H1 (cell line): ENCODE results near the gene MMP27. TPM values are rescaled to one million over a fixed set of nuclear protein-coding genes. Genes with fewer than 3 reads are reported as not detected.

Experiments used
- CTCF ChIA-PET: fragments of 300-600 bp; sonication (Branson Sonifier 250); formaldehyde crosslinking; loops from one replicate; lab custom pipeline; 2021; ENCODE audit not compliant: partially characterized antibody; lab: Charles Lee
- POLR2A ChIA-PET: fragments of 300-600 bp; sonication (Branson Sonifier 250); formaldehyde crosslinking; loops from one replicate; lab custom pipeline; 2021; ENCODE audit warnings: inconsistent platforms; ENCODE audit not compliant: partially characterized antibody; lab: Charles Lee
- DNase-seq, 2 experiments: peaks; one replicate each; pipeline versions ENCODE4 v3.0.0 to v3.0.0-alpha.2; 2010 to 2022; ENCODE audit warnings: low spot score in 2 of 2, low read depth in 1 of 2, mixed read lengths in 1 of 2
- FAIRE-seq: peaks from 2 replicates; lab custom pipeline; 2011; peaks lifted over from hg19 to GRCh38; lab: Jason Lieb, UNC
- H2AFZ ChIP-seq: 2 replicates; pipeline ENCODE4 v1.8.1; 2012; ENCODE audit warnings: low read length, inconsistent platforms
- H2AK5ac ChIP-seq: 2 replicates; pipeline ENCODE4 v1.6.1; 2013; ENCODE audit warnings: low read depth, low read length
- H2BK120ac ChIP-seq: replicated peaks from 2 replicates; pipeline ENCODE3; 2013; ENCODE audit warnings: low read depth, low read length, inconsistent platforms
- H2BK12ac ChIP-seq: 2 replicates; pipeline ENCODE4 v1.6.1; 2013; ENCODE audit warnings: low read depth, low read length
- H2BK15ac ChIP-seq: 2 replicates; pipeline ENCODE4 v1.6.1; 2013; ENCODE audit warnings: low read length
- H2BK20ac ChIP-seq: 2 replicates; pipeline ENCODE4 v1.6.1; 2013; ENCODE audit warnings: low read length
- H2BK5ac ChIP-seq: 2 replicates; pipeline ENCODE4 v1.6.1; 2013; ENCODE audit warnings: low read depth, low read length
- H3K14ac ChIP-seq: 2 replicates; pipeline ENCODE4 v1.6.1; 2013; ENCODE audit warnings: inconsistent platforms; ENCODE audit not compliant: insufficient read length
- H3K18ac ChIP-seq: 2 replicates; pipeline ENCODE4 v1.6.1; 2013; ENCODE audit warnings: low read length; ENCODE audit errors: extremely low read depth
- H3K23ac ChIP-seq: 2 replicates; pipeline ENCODE4 v1.6.1; 2013; ENCODE audit warnings: inconsistent platforms; ENCODE audit not compliant: insufficient read length
- H3K23me2 ChIP-seq: 2 replicates; pipeline ENCODE4 v1.6.1; 2013; ENCODE audit warnings: low read depth, low read length
- H3K27ac ChIP-seq: 2 replicates; pipeline ENCODE4 v1.6.1; 2011; ENCODE audit warnings: low read depth, low read length, inconsistent platforms
- H3K27me3 ChIP-seq, 4 experiments: replicated peaks in 1 of 4; 1 replicate in 1 of 4; 2 replicates in 3 of 4; pipeline versions ENCODE4 v1.6.1 to v1.8.1; 2011 to 2013; ENCODE audit warnings: low read length in 3 of 4, mild to moderate bottlenecking in 3 of 4, inconsistent platforms in 2 of 4, mixed read lengths in 2 of 4, moderate library complexity in 1 of 4; ENCODE audit not compliant: control insufficient read depth in 3 of 4, insufficient read depth in 3 of 4; ENCODE audit errors: extremely low read depth in 1 of 4
- H3K36me3 ChIP-seq, 4 experiments: 2 replicates each; pipeline versions ENCODE4 v1.6.1 to v1.8.1; 2011 to 2013; ENCODE audit warnings: mild to moderate bottlenecking in 4 of 4, low read length in 3 of 4, moderate library complexity in 2 of 4, control low read depth in 1 of 4, inconsistent platforms in 1 of 4; ENCODE audit not compliant: insufficient read depth in 4 of 4, control insufficient read depth in 2 of 4
- H3K4ac ChIP-seq: replicated peaks from 2 replicates; pipeline ENCODE3; 2013; ENCODE audit warnings: low read length, low read depth, mixed read lengths, inconsistent platforms; ENCODE audit not compliant: insufficient read length
- H3K4me1 ChIP-seq, 4 experiments: replicated peaks in 1 of 4; 1 replicate in 1 of 4; 2 replicates in 3 of 4; pipeline versions ENCODE4 v1.6.1 to v1.8.1; 2011 to 2013; ENCODE audit warnings: low read length in 3 of 4, inconsistent platforms in 2 of 4, mixed read lengths in 1 of 4; ENCODE audit not compliant: insufficient read depth in 4 of 4, control insufficient read depth in 3 of 4
- H3K4me2 ChIP-seq, 2 experiments: 2 replicates each; pipeline versions ENCODE4 v1.6.1 to v1.8.1; 2011 to 2013; ENCODE audit warnings: low read depth in 2 of 2, low read length in 2 of 2, control low read depth in 1 of 2, inconsistent platforms in 1 of 2, mild to moderate bottlenecking in 1 of 2; ENCODE audit not compliant: insufficient read depth in 1 of 2
- H3K4me3 ChIP-seq, 4 experiments: fragments of 200-600, 300-600 bp in 1 of 4; sonication (generic), shearing (Covaris generic), sonication (Bioruptor Twin) in 1 of 4; 2 replicates each; pipeline versions ENCODE4 v1.5.1 to v1.8.1; 2011 to 2016; ENCODE audit warnings: low read length in 4 of 4, low read depth in 3 of 4, control low read depth in 2 of 4, inconsistent platforms in 2 of 4, mild to moderate bottlenecking in 2 of 4, mixed read lengths in 1 of 4, moderate library complexity in 1 of 4; ENCODE audit not compliant: insufficient read depth in 2 of 4; ENCODE audit errors: extremely low read depth in 1 of 4
- H3K56ac ChIP-seq: replicated peaks from 2 replicates; pipeline ENCODE3; 2013; ENCODE audit warnings: low read depth, mild to moderate bottlenecking, mixed read lengths, low read length, inconsistent platforms; ENCODE audit not compliant: insufficient read length
- H3K79me1 ChIP-seq: 2 replicates; pipeline ENCODE4 v1.6.1; 2013; ENCODE audit warnings: low read depth, low read length, control low read depth
- H3K79me2 ChIP-seq, 2 experiments: 2 replicates each; pipeline versions ENCODE4 v1.6.1 to v1.8.1; 2012 to 2013; ENCODE audit warnings: low read length in 2 of 2, mild to moderate bottlenecking in 2 of 2, inconsistent platforms in 1 of 2; ENCODE audit not compliant: insufficient read depth in 2 of 2, control insufficient read depth in 1 of 2
- H3K9ac ChIP-seq, 4 experiments: replicated peaks in 1 of 4; 1 replicate in 1 of 4; 2 replicates in 3 of 4; pipeline versions ENCODE4 v1.6.1 to v1.8.1; 2011 to 2013; ENCODE audit warnings: low read depth in 3 of 4, low read length in 3 of 4, control low read depth in 2 of 4, mild to moderate bottlenecking in 2 of 4, moderate library complexity in 2 of 4, inconsistent platforms in 1 of 4; ENCODE audit errors: extremely low read depth in 1 of 4
- H3K9me3 ChIP-seq, 2 experiments: 2 replicates each; pipeline versions ENCODE4 v1.6.1 to v1.8.1; 2012 to 2013; ENCODE audit warnings: mild to moderate bottlenecking in 2 of 2, moderate library complexity in 2 of 2, control low read depth in 1 of 2, inconsistent platforms in 1 of 2, low read depth in 1 of 2, low read length in 1 of 2, mixed read lengths in 1 of 2; ENCODE audit not compliant: insufficient read depth in 2 of 2
- H4K20me1 ChIP-seq, 2 experiments: replicated peaks in 1 of 2; 2 replicates each; pipeline versions ENCODE3 to v1.8.1; 2011 to 2013; ENCODE audit warnings: inconsistent platforms in 2 of 2, low read length in 2 of 2, mild to moderate bottlenecking in 1 of 2; ENCODE audit not compliant: insufficient read depth in 2 of 2, control insufficient read depth in 1 of 2
- H4K5ac ChIP-seq: 2 replicates; pipeline ENCODE4 v1.6.1; 2013; ENCODE audit warnings: low read length, low read depth, mixed read lengths, inconsistent platforms; ENCODE audit not compliant: insufficient read length
- H4K8ac ChIP-seq: 2 replicates; pipeline ENCODE4 v1.8.0; 2013; ENCODE audit warnings: mild to moderate bottlenecking, moderate library complexity, low read length, inconsistent platforms; ENCODE audit not compliant: insufficient read depth; ENCODE audit errors: extremely low read depth
- H4K91ac ChIP-seq: replicated peaks from 2 replicates; pipeline ENCODE3; 2013; ENCODE audit warnings: low read length, mixed read lengths, inconsistent platforms; ENCODE audit not compliant: insufficient read length
- HDAC6 ChIP-seq: IDR thresholded peaks from one replicate; pipeline ENCODE4 v1.7.1; 2012; ENCODE audit warnings: low read depth, mild to moderate bottlenecking, inconsistent platforms, low read length, moderate library complexity
- RNF2 ChIP-seq: fragments of 200-900, 300-1000 bp; sonication (generic); IDR thresholded peaks from 2 replicates; pipeline ENCODE4 v1.7.1; 2016; ENCODE audit warnings: borderline replicate concordance, low read depth, mild to moderate bottlenecking, antibody characterized with exemption, low read length; ENCODE audit not compliant: poor library complexity, severe bottlenecking; ENCODE audit errors: missing control alignments
- SAP30 ChIP-seq: fragments of 300-600 bp; sonication (generic); IDR thresholded peaks from 2 replicates; pipeline ENCODE4 v1.7.1; 2012; ENCODE audit warnings: low read length, moderate library complexity, mild to moderate bottlenecking, inconsistent platforms; ENCODE audit not compliant: insufficient read depth, insufficient replicate concordance
- WGBS, 2 experiments: shearing (Covaris generic) in 1 of 2; methylation state at CpG; one replicate each; pipeline versions ENCODE4 v1.1.6 to v1.1.7; 2013 to 2015; ENCODE audit warnings: low lambda C conversion rate in 2 of 2, mixed read lengths in 2 of 2, inconsistent platforms in 1 of 2, low coverage in 1 of 2, missing lambda C conversion rate in 1 of 2; ENCODE audit not compliant: insufficient replicate concordance in 2 of 2, insufficient coverage in 1 of 2, insufficient read length in 1 of 2; ENCODE audit errors: extremely low coverage in 1 of 2, missing lambda C conversion rate in 1 of 2; 5-methylcytosine and 5-hydroxymethylcytosine counted together
- polyA plus RNA-seq, 7 experiments: library from polyadenylated mRNA; depleted of rRNA in 3 of 7; stranded (reverse) in 5 of 7; unstranded in 2 of 7; fragments of >200 nt in 5 of 7; fragments of 200-250 nt in 2 of 7; gene quantifications; 1 replicate in 5 of 7; 2 replicates in 1 of 7; 4 replicates in 1 of 7; pipeline versions ENCODE4 v1.2.1 to v1.2.3, GENCODE V29; 2011 to 2013; ENCODE audit warnings: missing spikeins in 2 of 7, mixed read lengths in 2 of 7
- total RNA-seq: library from RNA; stranded (reverse); fragmentation: NEBNext Ultra II Directional; extraction: Animal tissue kit (Norgen Biotek cat#: 25700); gene quantifications from 2 replicates; pipeline ENCODE4 v1.2.1, GENCODE V29; 2021

MMP27 gene
- total and polyA plus RNA-seq, 2 of the 8 experiments (the other 6 are each of a cell fraction or from before 2014, with no cell fraction given) = not detected

GRCh38 chr11:102704841-102705240 lies 728 bp downstream of the MMP27 start:
- Histone ChIP-seq H3K23ac (no peak overlapping the region), H3K4me1 (peaks cover 0 to 3% (median 0%) of the 10 kb centered on the region in 4 experiments; a peak in 1 of 7 replicates), H4K5ac (no peak overlapping the region), H3K9me3 (no peaks in the 10 kb centered on the region), H2BK120ac (no peak overlapping the region), H3K23me2 (no peaks in the 10 kb centered on the region), H3K18ac (no peak overlapping the region), H3K4me2 (no peak overlapping the region), H3K56ac (no peak overlapping the region), H2BK12ac (no peak overlapping the region), H2AK5ac (no peak overlapping the region), H4K8ac (no peak overlapping the region), H4K20me1 (no peaks in the 10 kb centered on the region), H3K79me2 (no peaks in the 10 kb centered on the region), H2BK15ac (no peak overlapping the region), H3K27ac (no peak overlapping the region), H3K4me3 (no peak overlapping the region), H3K14ac (no peak overlapping the region), H2BK20ac (no peak overlapping the region), H2BK5ac (no peak overlapping the region), H3K27me3 (peaks cover 0 to 1% (median 0%) of the 10 kb centered on the region in 4 experiments; a peak in 1 of 7 replicates), H3K4ac (no peak overlapping the region), H2AFZ (no peak overlapping the region), H4K91ac (no peak overlapping the region), H3K9ac (no peak overlapping the region), H3K36me3 (no peaks in the 10 kb centered on the region), H3K79me1 (no peaks in the 10 kb centered on the region)
- DNase-seq (no peak), FAIRE-seq (no peak)
- POLR2A ChIA-PET = no interaction called here
- WGBS, 2 experiments = 93% methylated on average over 3 of the region's 3 CpGs; no CpG with 5 or more reads in 1 of the 2 experiments
- CTCF ChIA-PET = interaction anchor here (2.3 kb wide), 1 partner anchor 28 kb away, joined by 5 read pairs; no protein-coding TSS in a partner anchor
- TF ChIP-seq HDAC6 = no peak
- no peak for TF ChIP-seq RNF2
- no peak for TF ChIP-seq SAP30
